Panc1 (cell line): ENCODE results near the gene PLEKHO2. TPM values are rescaled to one million over a fixed set of nuclear protein-coding genes. Genes with fewer than 3 reads are reported as not detected.

ENCODE experiments used
- ATAC-seq: fragments of 200-7000 bp; cut with Tn5 transposase; 2 replicates; pipeline ENCODE4 v1.9.1; 2020; ENCODE audit warnings: mild to moderate bottlenecking, moderate library complexity
- BruUV-seq: library from RNA; stranded (reverse); fragments of 400-500 nt; replicated peaks from 2 replicates; lab custom pipeline; 2021; lab: Mats Ljungman, UMichigan
- CTCF ChIA-PET: fragments of 300-600 bp; sonication (Branson Sonifier 250); formaldehyde crosslinking; loops from one replicate; lab custom pipeline; 2022; ENCODE audit warnings: antibody characterized with exemption; lab: Charles Lee
- POLR2A ChIA-PET: fragments of 300-600 bp; sonication (Branson Sonifier 250); formaldehyde crosslinking; loops from one replicate; lab custom pipeline; 2022; ENCODE audit warnings: antibody characterized with exemption; lab: Charles Lee
- DNase-seq: peaks from one replicate; pipeline ENCODE4 v3.0.0-alpha.2; 2010; ENCODE audit warnings: low read depth, low spot score
- H3K27ac ChIP-seq: 2 replicates; pipeline ENCODE4 v1.5.1; 2011; ENCODE audit warnings: mild to moderate bottlenecking, low read length, inconsistent platforms
- H3K27me3 ChIP-seq: fragments of 200-500 bp; sonication (Bioruptor generic); 2 replicates; pipeline ENCODE4 v1.6.0; 2014; ENCODE audit warnings: low read length, inconsistent platforms; ENCODE audit not compliant: control insufficient read depth, insufficient read depth
- H3K36me3 ChIP-seq: fragments of 200-500 bp; sonication (Bioruptor generic); 2 replicates; pipeline ENCODE4 v1.5.1; 2014; ENCODE audit warnings: inconsistent platforms, mild to moderate bottlenecking, low read length, moderate library complexity; ENCODE audit not compliant: control insufficient read depth, insufficient read depth
- H3K4me1 ChIP-seq: 2 replicates; pipeline ENCODE4 v1.5.1; 2011; ENCODE audit warnings: inconsistent platforms, mild to moderate bottlenecking, low read length, moderate library complexity; ENCODE audit not compliant: control insufficient read depth, insufficient read depth
- H3K4me3 ChIP-seq, 2 experiments: 2 replicates each; pipeline ENCODE4 v1.5.1; 2011 to 2012; ENCODE audit warnings: low read depth in 2 of 2, low read length in 2 of 2, mild to moderate bottlenecking in 2 of 2, inconsistent platforms in 1 of 2, moderate library complexity in 1 of 2
- H3K9me3 ChIP-seq: fragments of 200-500 bp; sonication (Bioruptor generic); 2 replicates; pipeline ENCODE4 v1.5.1; 2014; ENCODE audit warnings: low read depth, mild to moderate bottlenecking, inconsistent platforms, low read length, moderate library complexity; ENCODE audit not compliant: control insufficient read depth, insufficient read depth
- CTCF ChIP-seq: fragments of 450-650 bp; IDR thresholded peaks from 2 replicates; pipeline ENCODE4 v1.5.1; 2017; ENCODE audit warnings: mild to moderate bottlenecking
- POLR2AphosphoS5 ChIP-seq: IDR thresholded peaks from 2 replicates; pipeline ENCODE4 v1.6.1; 2012; ENCODE audit warnings: mild to moderate bottlenecking, low read depth, low read length, moderate library complexity
- REST ChIP-seq, 2 experiments: IDR thresholded peaks; 2 replicates each; pipeline ENCODE4 v1.6.1; 2011 to 2012; ENCODE audit warnings: low read depth in 2 of 2, control low read depth in 1 of 2, low read length in 1 of 2, mild to moderate bottlenecking in 1 of 2, moderate library complexity in 1 of 2; ENCODE audit not compliant: insufficient read depth in 1 of 2
- SIN3A ChIP-seq: IDR thresholded peaks from 2 replicates; pipeline ENCODE4 v1.6.1; 2012; ENCODE audit warnings: low read depth, mild to moderate bottlenecking, low read length, moderate library complexity, borderline replicate concordance; ENCODE audit not compliant: insufficient read depth
- TCF7L2 ChIP-seq: IDR thresholded peaks from 2 replicates; pipeline ENCODE4 v1.6.1; 2011; ENCODE audit warnings: mild to moderate bottlenecking, low read depth, low read length, inconsistent platforms
- in situ Hi-C: cut with HindIII; loops from 2 replicates; pipeline ENCODE4 v1.10.0; 2016; ENCODE audit warnings: low sequenced_read_pairs, low pct_unique_long_range_greater_than_20kb
- intact Hi-C: fragments of 100-400 bp; cut with micrococcal nuclease; formaldehyde crosslinking; loops from one replicate; pipeline ENCODE4 v1.10.0; 2022; ENCODE audit not compliant: unreplicated experiment
- total RNA-seq: library from RNA; stranded (reverse); gene quantifications from one replicate; pipeline ENCODE4 v1.2.1, GENCODE V29; 2021; ENCODE audit not compliant: unreplicated experiment

PLEKHO2 gene
- total RNA-seq, 1 experiment from 2014 or later: 11.1 TPM

DNA sequence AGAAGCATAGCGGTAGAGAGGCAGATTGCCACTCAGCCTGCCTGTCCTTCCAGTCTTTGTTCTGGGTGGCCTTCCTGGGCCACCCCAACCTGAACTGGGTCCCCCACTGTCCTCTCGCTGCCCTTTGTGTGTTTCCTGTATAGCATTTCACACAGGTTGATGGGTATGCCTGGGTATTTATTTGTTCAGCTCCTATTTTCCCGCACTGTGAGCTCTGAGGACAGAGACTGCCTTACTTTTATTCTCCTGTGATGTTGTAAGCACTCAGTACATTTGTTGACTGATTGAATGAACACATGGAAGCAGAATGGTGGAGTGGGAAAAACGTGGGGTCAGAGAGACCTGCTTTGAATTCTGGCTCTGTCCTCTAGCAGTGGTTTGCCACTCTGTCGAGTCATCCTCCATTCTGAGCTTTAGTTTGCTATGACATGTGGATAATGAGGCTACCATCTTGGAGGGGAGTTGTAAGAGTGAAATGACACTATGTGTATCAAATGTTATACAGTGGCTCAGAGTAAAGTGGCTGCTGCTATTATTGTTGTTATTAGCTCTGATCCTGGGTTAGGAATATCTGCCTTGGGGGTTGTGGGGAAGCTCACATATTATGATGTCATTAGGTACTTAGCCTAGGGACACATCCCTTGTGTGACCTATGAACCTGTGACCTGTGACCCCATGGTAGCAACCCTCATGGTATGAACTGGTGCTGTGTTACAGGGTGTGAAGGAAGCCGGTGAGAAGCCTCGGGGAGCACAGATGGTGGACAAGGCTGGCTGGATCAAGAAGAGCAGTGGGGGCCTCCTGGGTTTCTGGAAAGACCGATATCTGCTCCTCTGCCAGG lies 6.4 kb downstream of the PLEKHO2 start:
- no TSS peak for BruUV-seq
- ChIA-PET POLR2A (no interaction called here), CTCF (interaction anchor here (0.5 kb wide), 1 partner anchor 447 kb away, joined by 5 read pairs; no protein-coding TSS in a partner anchor)
- Histone ChIP-seq H3K4me3 (no peak overlapping the region), H3K4me1 (no peaks in the 10 kb centered on the region; the same call in none of the 2 replicates), H3K27me3 (no peaks in the 10 kb centered on the region), H3K9me3 (no peaks in the 10 kb centered on the region), H3K27ac (no peak overlapping the region), H3K36me3 (no peaks in the 10 kb centered on the region)
- ATAC-seq: no peak
- in situ Hi-C loops: no loop called here
- intact Hi-C loops: no loop called here
- no peak for DNase-seq
- TF ChIP-seq CTCF: no peak
- no peak for TF ChIP-seq TCF7L2
- TF ChIP-seq SIN3A: no peak
- no peak for TF ChIP-seq POLR2AphosphoS5
- TF ChIP-seq REST (IDR thresholded peaks at IDR 0.05; ENCODE audit: insufficient read depth in 1 of 2, low read depth in 2 of 2, low read length in 1 of 2): no peak

DNA sequence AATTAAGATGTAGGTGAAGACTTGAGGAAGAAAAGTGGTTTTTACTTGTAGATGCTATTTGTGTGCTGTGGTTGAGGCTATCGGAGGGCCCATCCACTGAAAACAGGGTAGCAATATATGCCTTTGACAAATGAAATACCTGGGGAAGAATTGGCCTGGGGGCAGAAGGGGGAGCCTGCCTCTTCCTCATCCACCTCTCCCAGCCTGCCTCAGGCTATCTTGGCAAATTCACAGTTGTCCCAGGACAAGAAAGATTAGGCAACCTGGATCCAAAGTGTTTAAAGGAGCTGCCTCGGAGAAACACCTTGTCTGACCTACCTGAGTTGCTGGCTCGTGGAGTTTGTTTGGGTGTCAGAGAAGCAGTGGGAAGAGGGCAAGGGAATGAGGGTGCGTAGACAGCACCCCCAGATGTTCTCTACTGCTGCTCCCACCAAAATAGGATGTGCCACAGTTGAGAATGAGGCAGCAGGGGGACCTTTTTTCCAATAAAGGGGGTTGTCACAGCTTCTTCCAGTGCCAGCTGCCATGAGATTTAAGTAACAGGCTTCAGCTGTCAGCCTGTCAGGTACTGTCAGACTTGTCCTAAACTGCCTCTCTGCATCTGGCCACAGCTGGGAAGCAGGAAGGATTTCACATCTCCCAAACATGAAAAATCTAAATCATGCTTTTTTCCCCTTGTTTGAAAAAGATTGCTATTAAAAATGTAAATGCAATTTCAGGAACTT lies 9.2 kb downstream of the PLEKHO2 start:
- ChIA-PET CTCF (no interaction called here), POLR2A (no interaction called here)
- ATAC-seq (no peak), DNase-seq (no peak)
- TF ChIP-seq REST (IDR thresholded peaks at IDR 0.05; ENCODE audit: insufficient read depth in 1 of 2, low read depth in 2 of 2, low read length in 1 of 2): no peak
- TF ChIP-seq SIN3A: no peak
- no peak for TF ChIP-seq TCF7L2
- TF ChIP-seq POLR2AphosphoS5: no peak
- no peak for TF ChIP-seq CTCF
- H3K9me3 ChIP-seq: no peaks in the 10 kb centered on the region
- H3K36me3 ChIP-seq: no peaks in the 10 kb centered on the region
- no peak overlapping the region for H3K4me3 ChIP-seq
- no peaks in the 10 kb centered on the region for H3K4me1 ChIP-seq
- in situ Hi-C loops: no loop called here
- intact Hi-C loops: no loop called here
- no TSS peak for BruUV-seq
- H3K27ac ChIP-seq: no peak overlapping the region
- H3K27me3 ChIP-seq: no peaks in the 10 kb centered on the region
